ENCODE data around the gene PRDM5. TPM values are rescaled to one million over a fixed set of nuclear protein-coding genes. Genes with fewer than 3 reads are reported as not detected.

Gene PRDM5
- total RNA-seq (2022; extraction: Qiagen RNA extraction; ENCODE audit: low read depth), result 3.1 to 5.3 TPM (median 4.6 TPM) in 5 replicates

GRCh38 chr4:120922381-120923206 lies at the start of gene PRDM5:
PRDM5 (minus strand) TSS chr4:120922726; CDS start chr4:120922608, 118 bp downstream.

Other genes with a start within 250 kb of the PRDM5 start
- not detected in 5 replicates for gene NDNF, start 149.8 kb upstream of the PRDM5 start, total RNA-seq (2022; extraction: Qiagen RNA extraction; ENCODE audit: low read depth)
- gene TNIP3, start 241.6 kb upstream of the PRDM5 start, total RNA-seq (2022; extraction: Qiagen RNA extraction; ENCODE audit: low read depth), result 0.16 to 0.50 TPM (median 0.45 TPM) in 4 of 5 replicates, not detected in the other

Data from A549 treated with GW870086 at 1 μM for 4 hours (cell line).